ENCODE results near the gene MUCL3.

Gene MUCL3, protein sequence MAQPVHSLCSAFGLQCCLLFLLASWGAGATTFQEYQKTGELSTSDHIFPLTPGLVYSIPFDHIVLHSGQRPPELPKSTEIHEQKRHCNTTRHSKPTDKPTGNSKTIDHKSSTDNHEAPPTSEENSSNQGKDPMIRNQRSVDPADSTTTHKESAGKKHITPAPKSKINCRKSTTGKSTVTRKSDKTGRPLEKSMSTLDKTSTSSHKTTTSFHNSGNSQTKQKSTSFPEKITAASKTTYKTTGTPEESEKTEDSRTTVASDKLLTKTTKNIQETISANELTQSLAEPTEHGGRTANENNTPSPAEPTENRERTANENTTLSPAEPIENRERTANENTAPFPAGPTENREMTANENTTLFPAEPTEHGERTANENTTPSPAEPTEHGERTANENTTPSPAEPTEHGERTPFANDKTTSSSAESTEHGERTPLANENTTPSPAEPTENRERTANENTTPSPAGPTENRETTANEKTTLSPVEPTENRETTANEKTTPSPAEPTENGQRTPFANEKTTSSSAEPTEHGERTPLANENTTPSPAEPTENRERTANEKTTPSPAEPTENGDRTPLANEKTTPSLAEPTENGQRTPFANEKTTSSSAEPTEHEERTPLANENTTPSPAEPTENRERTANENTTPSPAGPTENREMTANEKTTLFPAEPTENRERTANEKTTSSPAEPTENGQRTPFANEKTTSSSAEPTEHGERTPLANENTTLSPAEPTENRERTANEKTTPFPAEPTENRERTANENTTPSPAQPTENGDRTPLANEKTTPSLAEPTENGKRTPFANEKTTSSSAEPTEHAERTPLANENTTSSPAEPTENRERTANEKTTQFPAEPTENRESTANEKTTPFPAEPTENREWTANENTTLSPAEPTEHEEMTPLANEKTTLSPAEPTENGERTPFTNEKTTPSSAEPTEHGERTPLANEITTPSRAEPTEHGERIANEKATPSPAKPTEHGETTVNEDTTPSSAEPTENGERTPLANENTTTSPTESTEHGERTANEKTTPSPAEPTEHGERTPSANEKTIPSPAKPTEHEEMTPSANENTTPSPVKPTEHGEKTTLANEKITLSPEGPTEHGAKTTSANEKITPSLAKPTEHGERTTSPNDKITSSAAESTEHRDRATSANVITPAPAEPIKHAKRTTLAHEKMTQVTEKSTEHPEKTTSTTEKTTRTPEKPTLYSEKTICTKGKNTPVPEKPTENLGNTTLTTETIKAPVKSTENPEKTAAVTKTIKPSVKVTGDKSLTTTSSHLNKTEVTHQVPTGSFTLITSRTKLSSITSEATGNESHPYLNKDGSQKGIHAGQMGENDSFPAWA (N-terminal part only)

DNA sequence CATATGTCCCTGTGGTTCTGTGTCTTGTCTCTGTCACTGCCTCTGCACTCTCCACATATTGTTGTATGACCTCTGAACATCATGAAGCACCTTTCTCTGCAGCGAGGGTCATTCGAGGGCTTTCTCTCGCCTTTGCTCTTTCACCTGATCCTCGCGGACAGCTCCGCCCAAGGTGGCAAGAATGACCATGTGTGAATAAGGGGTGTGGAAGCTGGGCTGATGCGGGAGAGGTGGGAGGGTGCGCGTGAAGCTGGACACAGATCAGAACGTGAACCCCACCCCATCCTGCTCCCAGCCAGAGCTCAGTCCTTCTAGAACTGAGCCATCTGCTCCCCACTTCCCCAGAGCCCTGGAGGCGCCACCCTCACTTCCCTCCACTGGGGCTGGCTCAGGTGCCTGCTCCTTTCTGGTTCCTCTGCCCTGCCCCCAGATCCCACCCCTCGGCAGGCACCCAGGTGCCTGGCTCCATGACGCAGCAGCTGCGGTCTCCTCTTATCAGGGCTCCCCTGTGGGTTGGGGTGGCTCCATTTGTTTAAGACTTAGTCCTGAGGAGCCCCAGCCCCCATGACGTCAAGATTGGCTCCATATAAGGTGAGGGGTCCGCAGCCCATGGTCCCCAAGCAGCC is at the start of gene MUCL3:
Gene MUCL3, plus strand, starts transcription at position 613 of the 626 bp plus-strand sequence. CDS start 27 bp downstream, outside the sequence.
- H3K9me3 ChIP-seq (ENCODE audit: control insufficient read depth, low read length): no peaks in the 10 kb centered on the region
- TF ChIP-seq, protein P1, sequence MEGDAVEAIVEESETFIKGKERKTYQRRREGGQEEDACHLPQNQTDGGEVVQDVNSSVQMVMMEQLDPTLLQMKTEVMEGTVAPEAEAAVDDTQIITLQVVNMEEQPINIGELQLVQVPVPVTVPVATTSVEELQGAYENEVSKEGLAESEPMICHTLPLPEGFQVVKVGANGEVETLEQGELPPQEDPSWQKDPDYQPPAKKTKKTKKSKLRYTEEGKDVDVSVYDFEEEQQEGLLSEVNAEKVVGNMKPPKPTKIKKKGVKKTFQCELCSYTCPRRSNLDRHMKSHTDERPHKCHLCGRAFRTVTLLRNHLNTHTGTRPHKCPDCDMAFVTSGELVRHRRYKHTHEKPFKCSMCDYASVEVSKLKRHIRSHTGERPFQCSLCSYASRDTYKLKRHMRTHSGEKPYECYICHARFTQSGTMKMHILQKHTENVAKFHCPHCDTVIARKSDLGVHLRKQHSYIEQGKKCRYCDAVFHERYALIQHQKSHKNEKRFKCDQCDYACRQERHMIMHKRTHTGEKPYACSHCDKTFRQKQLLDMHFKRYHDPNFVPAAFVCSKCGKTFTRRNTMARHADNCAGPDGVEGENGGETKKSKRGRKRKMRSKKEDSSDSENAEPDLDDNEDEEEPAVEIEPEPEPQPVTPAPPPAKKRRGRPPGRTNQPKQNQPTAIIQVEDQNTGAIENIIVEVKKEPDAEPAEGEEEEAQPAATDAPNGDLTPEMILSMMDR (IDR thresholded peaks at IDR 0.05): no peak
- H3K4me1 ChIP-seq: peaks cover 4% of the 10 kb centered on the region
- no peak within 1 kb of the TSS for H3K4me2 ChIP-seq (ENCODE audit: low read length)
- no peaks in the 10 kb centered on the region for H3K27me3 ChIP-seq (ENCODE audit: control insufficient read depth, insufficient read depth, low read length)
- no peak within 1 kb of the TSS for H3K4me3 ChIP-seq (ENCODE audit: low read depth, low read length)
- H3K79me2 ChIP-seq: no peaks in the 10 kb centered on the region
- no peak within 1 kb of the TSS for H3K9ac ChIP-seq
- no peak within 1 kb of the TSS for H3K27ac ChIP-seq
- H3K36me3 ChIP-seq (ENCODE audit: control insufficient read depth, insufficient read depth, low read length): no peaks in the 10 kb centered on the region
- no peak within 1 kb of the TSS for H2AFZ ChIP-seq

DNA sequence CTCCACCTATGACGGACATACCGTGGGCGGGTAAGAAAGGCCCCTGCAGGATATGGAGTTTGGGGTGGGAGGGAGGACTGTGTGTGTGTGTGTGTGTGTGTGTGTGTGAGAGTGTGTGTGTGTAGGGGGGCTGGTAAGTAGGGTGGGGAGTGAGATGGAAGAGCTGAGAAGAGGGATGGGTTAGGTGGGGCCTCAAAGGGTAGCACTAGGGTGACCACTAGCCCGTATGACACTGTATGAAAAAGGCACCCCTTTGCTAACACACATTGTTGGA is 49.4 kb upstream of the MUCL3 start:
- H3K4me1 ChIP-seq: peaks cover 12% of the 10 kb centered on the region
- no peak overlapping the region for H3K4me2 ChIP-seq (ENCODE audit: low read length)
- no peak overlapping the region for H3K4me3 ChIP-seq (ENCODE audit: low read depth, low read length)
- H2AFZ ChIP-seq: no peak overlapping the region
- no peaks in the 10 kb centered on the region for H3K36me3 ChIP-seq (ENCODE audit: control insufficient read depth, insufficient read depth, low read length)
- H3K9ac ChIP-seq: no peak overlapping the region
- H3K27ac ChIP-seq: no peak overlapping the region
- H3K9me3 ChIP-seq (ENCODE audit: control insufficient read depth, low read length): no peaks in the 10 kb centered on the region
- H3K79me2 ChIP-seq: peaks cover 33% of the 10 kb centered on the region
- TF ChIP-seq, protein P1 (IDR thresholded peaks at IDR 0.05): no peak
- H3K27me3 ChIP-seq (ENCODE audit: control insufficient read depth, insufficient read depth, low read length): no peaks in the 10 kb centered on the region

DNA sequence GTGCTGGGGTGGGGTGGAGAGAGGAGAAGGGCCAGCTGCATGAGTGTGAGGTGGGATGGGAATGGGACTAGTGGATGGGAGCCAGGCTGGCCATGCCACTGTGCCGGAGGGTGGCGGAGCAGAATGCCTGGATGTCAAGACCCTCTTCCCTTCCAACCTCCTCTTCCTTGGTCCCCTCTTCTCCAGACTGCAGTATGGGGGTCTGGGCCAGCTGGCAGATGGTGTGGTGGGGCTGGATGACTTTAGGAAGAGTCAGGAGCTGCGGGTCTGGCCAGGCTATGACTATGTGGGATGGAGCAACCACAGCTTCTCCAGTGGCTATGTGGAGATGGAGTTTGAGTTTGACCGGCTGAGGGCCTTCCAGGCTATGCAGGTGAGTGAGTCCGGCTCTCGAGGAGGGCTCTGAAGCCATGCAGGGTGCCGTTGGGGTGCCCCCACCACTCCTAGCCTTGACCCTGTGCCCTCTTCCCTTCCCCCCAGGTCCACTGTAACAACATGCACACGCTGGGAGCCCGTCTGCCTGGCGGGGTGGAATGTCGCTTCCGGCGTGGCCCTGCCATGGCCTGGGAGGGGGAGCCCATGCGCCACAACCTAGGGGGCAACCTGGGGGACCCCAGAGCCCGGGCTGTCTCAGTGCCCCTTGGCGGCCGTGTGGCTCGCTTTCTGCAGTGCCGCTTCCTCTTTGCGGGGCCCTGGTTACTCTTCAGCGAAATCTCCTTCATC is 48.8 kb upstream of the MUCL3 start:
- Histone ChIP-seq H3K36me3 (ENCODE audit: control insufficient read depth, insufficient read depth, low read length) (no peaks in the 10 kb centered on the region), H3K4me1 (peaks cover 6% of the 10 kb centered on the region), H3K4me3 (ENCODE audit: low read depth, low read length) (no peak overlapping the region), H3K79me2 (peaks cover 27% of the 10 kb centered on the region), H2AFZ (no peak overlapping the region), H3K4me2 (ENCODE audit: low read length) (no peak overlapping the region), H3K27me3 (ENCODE audit: control insufficient read depth, insufficient read depth, low read length) (no peaks in the 10 kb centered on the region), H3K9me3 (ENCODE audit: control insufficient read depth, low read length) (no peaks in the 10 kb centered on the region), H3K27ac (no peak overlapping the region), H3K9ac (no peak overlapping the region)
- TF ChIP-seq, protein P1 (IDR thresholded peaks at IDR 0.05): no peak

DNA sequence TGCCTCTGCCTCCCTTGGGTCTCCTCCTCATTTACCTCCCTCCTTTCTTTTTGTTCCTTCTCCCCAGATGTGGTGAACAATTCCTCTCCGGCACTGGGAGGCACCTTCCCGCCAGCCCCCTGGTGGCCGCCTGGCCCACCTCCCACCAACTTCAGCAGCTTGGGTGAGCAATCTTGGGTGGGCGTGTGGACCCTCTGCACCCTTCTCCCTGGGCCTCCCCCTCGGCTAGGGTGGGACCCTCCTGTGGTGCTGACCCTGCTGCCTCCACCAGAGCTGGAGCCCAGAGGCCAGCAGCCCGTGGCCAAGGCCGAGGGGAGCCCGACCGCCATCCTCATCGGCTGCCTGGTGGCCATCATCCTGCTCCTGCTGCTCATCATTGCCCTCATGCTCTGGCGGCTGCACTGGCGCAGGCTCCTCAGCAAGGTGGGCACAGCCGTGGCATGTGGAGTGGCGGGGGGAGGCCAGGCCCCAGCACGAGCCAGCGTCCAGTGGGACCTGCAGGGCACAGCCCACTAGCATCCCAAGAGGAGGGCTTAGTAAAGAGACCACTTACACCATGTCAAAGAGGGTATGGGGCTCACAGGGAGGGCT is 47.7 kb upstream of the MUCL3 start:
- no peaks in the 10 kb centered on the region for H3K9me3 ChIP-seq (ENCODE audit: control insufficient read depth, low read length)
- H3K27ac ChIP-seq: no peak overlapping the region
- H3K79me2 ChIP-seq: peaks cover 27% of the 10 kb centered on the region
- H3K9ac ChIP-seq: no peak overlapping the region
- H3K27me3 ChIP-seq (ENCODE audit: control insufficient read depth, insufficient read depth, low read length): no peaks in the 10 kb centered on the region
- H3K4me3 ChIP-seq (ENCODE audit: low read depth, low read length): no peak overlapping the region
- H3K36me3 ChIP-seq (ENCODE audit: control insufficient read depth, insufficient read depth, low read length): no peaks in the 10 kb centered on the region
- TF ChIP-seq, protein P1 (IDR thresholded peaks at IDR 0.05): no peak
- no peak overlapping the region for H2AFZ ChIP-seq
- H3K4me1 ChIP-seq: peaks cover 6% of the 10 kb centered on the region
- H3K4me2 ChIP-seq (ENCODE audit: low read length): no peak overlapping the region
